Left ventricle myocardium inferior (tissue), 1 donor: Measurements from ENCODE around the gene SEMA4A. TPM values are rescaled to one million over a fixed set of nuclear protein-coding genes. Genes with fewer than 3 reads are reported as not detected.

Experiments
- DNase-seq: peaks from one replicate; pipeline ENCODE4 v3.0.0-alpha.2; 2020
- H3K27ac ChIP-seq: fragments of 200-600 bp; replicated peaks from 2 replicates; pipeline ENCODE4 v1.8.0; 2021
- H3K27me3 ChIP-seq: fragments of 200-600 bp; 2 replicates; pipeline ENCODE4 v1.8.0; 2021; ENCODE audit warnings: low read depth
- H3K36me3 ChIP-seq: fragments of 200-600 bp; 2 replicates; pipeline ENCODE4 v1.8.0; 2021
- H3K4me1 ChIP-seq: fragments of 200-600 bp; 2 replicates; pipeline ENCODE4 v1.8.0; 2021
- H3K4me3 ChIP-seq: fragments of 200-600 bp; 2 replicates; pipeline ENCODE4 v1.8.0; 2021; ENCODE audit warnings: mild to moderate bottlenecking, moderate library complexity
- H3K9me3 ChIP-seq: fragments of 200-600 bp; replicated peaks from 2 replicates; pipeline ENCODE4 v1.8.0; 2021
- intact Hi-C: fragments of 100-400 bp; cut with micrococcal nuclease; formaldehyde crosslinking; loops from one replicate; pipeline ENCODE4 v1.11.0; 2022
- total RNA-seq: library from RNA; stranded (reverse); fragmentation: NEBNext Ultra II Directional; extraction: Animal tissue kit (Norgen Biotek cat#: 25700); gene quantifications from one replicate; pipeline ENCODE4 v1.2.1, GENCODE V29; 2021
- TF ChIP-seq, protein P1 (sequence below): fragments of 200-600 bp; IDR thresholded peaks from 2 replicates; pipeline ENCODE4 v1.8.0; 2021; ENCODE audit warnings: antibody characterized with exemption, mild to moderate bottlenecking, borderline replicate concordance
- donor health status: DM: no; HTN: yes; CAD: no; lungs with severe emphysema.

Gene SEMA4A
- total RNA-seq, 1 donor from 2014 or later = 1.0 TPM

DNA sequence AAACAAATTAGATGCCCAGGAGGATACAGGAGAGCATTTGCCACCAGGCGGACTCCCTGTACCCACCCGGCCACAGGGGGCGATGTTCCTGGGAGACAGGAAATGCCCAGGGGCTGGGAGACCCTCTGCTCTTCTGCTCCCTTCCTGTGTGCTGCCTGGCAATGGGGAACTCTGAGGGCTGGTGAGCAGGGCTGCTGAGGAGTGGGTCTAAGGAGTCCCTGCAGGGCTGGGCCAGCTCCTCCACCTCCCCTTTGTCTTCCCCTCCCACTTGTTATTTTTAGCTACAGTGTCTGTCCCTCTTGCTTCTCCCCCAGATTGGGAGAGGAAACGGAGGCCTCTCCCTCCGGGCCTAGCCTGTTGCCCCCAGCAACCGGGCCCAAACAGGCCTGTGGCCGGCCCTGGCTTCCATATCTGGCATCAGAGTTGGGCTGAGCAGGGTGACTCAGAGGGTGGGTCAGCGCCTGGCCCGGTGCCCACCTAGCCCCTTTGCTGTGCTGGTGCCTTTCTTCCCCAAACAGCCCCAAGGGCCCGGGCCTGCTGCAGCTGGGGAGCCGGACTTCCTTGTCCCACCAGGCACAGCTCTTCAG, 27.2 kb upstream of the SEMA4A start:
- intact Hi-C loops = no loop called here
- TF ChIP-seq, protein P1, sequence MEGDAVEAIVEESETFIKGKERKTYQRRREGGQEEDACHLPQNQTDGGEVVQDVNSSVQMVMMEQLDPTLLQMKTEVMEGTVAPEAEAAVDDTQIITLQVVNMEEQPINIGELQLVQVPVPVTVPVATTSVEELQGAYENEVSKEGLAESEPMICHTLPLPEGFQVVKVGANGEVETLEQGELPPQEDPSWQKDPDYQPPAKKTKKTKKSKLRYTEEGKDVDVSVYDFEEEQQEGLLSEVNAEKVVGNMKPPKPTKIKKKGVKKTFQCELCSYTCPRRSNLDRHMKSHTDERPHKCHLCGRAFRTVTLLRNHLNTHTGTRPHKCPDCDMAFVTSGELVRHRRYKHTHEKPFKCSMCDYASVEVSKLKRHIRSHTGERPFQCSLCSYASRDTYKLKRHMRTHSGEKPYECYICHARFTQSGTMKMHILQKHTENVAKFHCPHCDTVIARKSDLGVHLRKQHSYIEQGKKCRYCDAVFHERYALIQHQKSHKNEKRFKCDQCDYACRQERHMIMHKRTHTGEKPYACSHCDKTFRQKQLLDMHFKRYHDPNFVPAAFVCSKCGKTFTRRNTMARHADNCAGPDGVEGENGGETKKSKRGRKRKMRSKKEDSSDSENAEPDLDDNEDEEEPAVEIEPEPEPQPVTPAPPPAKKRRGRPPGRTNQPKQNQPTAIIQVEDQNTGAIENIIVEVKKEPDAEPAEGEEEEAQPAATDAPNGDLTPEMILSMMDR = peak; percentile 58
- Histone ChIP-seq H3K36me3 (peaks cover 7% of the 10 kb centered on the region), H3K4me3 (peak overlapping the region; percentile 100), H3K27me3 (no peaks in the 10 kb centered on the region), H3K4me1 (peaks cover 100% of the 10 kb centered on the region), H3K9me3 (no peaks in the 10 kb centered on the region), H3K27ac (peak overlapping the region; percentile 97)
- DNase-seq = peak; percentile 93

DNA sequence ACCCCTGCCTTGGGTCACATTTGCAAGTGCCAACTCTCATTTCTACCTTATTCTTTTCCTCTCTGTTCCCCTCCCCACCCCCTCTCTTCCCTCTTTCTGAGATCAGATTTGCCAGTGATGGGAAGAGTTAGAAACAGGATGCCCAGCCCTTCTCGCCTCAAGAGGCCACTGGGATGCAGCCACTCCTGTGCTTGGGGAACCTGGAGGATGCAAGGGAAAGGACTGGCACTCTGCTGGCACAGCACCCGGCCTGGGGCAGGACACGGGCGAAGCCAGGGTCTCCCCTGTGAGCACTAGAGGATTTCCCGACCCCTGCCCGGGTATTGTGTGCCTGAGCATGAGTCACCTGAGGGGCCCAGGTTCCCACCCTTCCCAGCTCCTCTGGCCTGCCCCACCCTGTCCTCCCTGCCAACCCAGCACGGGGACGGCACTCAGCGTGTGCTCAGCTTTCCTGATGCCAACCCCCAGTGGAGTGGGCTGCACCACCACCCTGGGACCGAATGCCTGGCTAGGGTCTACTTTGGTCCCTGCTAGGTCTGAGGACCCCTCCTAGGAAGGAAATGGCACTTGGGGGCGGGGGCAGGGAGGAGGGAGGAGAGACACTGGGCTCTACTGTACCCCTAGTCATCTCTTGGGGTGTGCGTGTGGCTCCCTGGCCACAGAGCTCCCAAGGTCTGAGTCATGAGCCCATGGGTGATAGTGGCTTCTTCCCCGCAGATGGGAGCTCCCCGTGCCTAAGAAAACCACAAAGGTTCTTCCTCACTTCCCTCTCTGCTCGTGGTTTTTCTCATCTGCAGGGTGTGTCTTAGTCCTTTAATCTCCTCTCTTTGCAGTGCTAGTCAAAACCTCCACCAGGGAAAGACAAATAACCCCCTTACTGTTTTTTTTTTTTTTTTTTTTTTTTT, 26.5 kb upstream of the SEMA4A start:
- H3K27ac ChIP-seq = peak overlapping the region; percentile 97
- peak overlapping the region; percentile 100 for H3K4me3 ChIP-seq
- peaks cover 98% of the 10 kb centered on the region for H3K4me1 ChIP-seq
- no peaks in the 10 kb centered on the region for H3K9me3 ChIP-seq
- intact Hi-C loops = no loop called here
- TF ChIP-seq, protein P1 = no peak
- DNase-seq = peak; percentile 41
- peaks cover 15% of the 10 kb centered on the region for H3K36me3 ChIP-seq
- no peaks in the 10 kb centered on the region for H3K27me3 ChIP-seq

DNA sequence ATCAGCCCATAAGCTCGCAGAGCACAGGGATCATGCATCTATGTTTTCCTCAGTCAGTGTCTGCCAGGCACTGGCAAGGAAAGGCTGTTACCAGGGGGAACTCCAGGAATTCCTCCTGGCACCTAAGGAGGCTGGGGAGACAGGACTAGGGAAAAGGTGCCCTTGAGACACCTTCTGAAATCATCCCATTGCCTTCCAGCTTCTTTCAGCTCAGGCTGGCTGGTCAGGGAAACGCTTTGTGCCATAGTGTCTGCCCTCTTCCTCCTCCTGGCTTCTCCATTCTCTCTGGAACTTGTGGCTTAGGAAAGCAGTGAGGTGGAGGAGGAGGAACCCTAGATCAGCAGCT, 25.1 kb upstream of the SEMA4A start:
- no peak for DNase-seq
- Histone ChIP-seq H3K36me3 (peaks cover 29% of the 10 kb centered on the region), H3K27me3 (no peaks in the 10 kb centered on the region), H3K9me3 (no peaks in the 10 kb centered on the region), H3K4me3 (peak overlapping the region; percentile 50), H3K4me1 (peaks cover 91% of the 10 kb centered on the region), H3K27ac (peak overlapping the region; percentile 97)
- intact Hi-C loops = no loop called here
- TF ChIP-seq, protein P1 = no peak

DNA sequence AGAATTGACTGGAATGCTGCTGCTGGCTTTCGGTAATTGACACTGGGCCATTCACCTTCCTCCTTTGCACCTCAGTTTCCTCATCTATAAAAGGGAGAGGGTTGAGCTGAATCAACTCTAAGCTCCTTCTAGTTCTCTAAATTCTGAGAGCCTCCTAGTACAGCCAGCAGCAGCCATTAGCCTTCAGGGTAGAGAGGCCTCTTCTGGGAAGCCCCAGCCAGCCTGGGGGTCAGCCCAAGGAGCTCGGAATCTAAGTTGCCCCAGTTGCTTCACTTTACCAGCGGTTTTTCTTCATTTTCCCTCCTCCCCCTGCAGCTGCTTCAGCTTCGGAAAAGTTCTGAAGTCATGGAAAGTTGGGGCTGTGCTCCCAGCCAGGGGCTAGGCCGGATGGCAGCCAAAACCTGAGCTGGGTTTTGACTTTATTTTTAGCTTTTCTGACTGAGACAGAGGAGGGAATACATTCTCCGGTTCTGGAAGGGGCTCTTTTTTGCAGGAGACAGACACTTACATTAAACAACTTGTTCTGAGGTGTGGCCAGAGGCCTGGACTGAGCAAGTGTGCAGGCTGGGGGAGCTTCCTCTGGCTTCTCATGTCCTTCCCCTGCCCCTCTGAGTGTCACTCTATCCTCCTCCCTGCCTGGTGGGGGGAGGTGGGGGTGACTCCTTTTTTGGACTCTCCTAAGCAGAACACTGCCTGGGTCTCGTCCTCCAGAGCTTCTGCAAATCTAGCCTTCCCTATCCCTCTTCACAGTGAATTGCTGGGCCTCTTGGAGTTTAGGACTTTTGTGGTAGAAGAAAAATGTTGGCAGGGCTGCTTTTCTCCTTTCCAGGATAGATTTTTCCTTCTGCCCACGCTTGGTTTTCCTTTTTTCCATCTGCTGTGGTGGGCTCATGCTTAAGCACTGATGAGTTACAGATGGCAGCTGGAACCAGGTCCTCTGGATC, 24.5 kb upstream of the SEMA4A start:
- Histone ChIP-seq H3K9me3 (no peaks in the 10 kb centered on the region), H3K4me3 (peak overlapping the region; percentile 50), H3K4me1 (peaks cover 84% of the 10 kb centered on the region), H3K27me3 (no peaks in the 10 kb centered on the region), H3K27ac (peak overlapping the region; percentile 97), H3K36me3 (peaks cover 35% of the 10 kb centered on the region)
- TF ChIP-seq, protein P1 = no peak
- intact Hi-C loops = no loop called here
- peak; percentile 52 for DNase-seq
